ENCODE measurements around the gene TUBGCP3.

The TUBGCP3 gene

DNA sequence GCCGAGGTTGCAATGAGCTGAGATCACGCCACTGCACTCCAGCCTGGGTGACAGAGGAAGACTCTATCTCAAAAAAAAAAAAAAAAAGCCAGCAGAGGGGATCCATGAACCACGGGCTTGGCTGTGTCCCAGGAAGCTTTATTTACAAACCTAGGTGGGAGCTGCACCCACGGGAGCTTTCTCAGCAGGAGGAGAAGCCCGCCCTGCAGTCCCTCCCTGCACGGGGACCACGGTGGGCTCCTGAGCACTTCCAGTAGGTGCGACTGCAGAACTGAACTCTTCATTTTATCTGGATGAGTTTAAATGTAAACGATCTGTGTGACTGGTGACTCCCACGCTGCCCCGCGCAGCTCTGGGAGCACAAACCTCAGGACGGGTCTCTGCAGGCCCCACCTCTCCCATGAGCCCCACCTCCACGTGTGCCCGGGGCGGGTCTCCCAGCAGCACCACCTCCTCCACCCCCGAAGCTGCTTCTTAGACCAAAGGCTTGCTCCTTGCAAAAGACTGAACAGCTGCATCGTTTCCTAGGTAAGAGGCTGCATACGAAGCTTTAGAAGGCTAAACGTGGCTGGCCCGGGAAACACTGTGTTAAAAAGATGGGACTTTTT is 145.4 kb downstream of the TUBGCP3 start:
- no peak for DNase-seq (ENCODE audit: low read depth in 2 of 2)

DNA sequence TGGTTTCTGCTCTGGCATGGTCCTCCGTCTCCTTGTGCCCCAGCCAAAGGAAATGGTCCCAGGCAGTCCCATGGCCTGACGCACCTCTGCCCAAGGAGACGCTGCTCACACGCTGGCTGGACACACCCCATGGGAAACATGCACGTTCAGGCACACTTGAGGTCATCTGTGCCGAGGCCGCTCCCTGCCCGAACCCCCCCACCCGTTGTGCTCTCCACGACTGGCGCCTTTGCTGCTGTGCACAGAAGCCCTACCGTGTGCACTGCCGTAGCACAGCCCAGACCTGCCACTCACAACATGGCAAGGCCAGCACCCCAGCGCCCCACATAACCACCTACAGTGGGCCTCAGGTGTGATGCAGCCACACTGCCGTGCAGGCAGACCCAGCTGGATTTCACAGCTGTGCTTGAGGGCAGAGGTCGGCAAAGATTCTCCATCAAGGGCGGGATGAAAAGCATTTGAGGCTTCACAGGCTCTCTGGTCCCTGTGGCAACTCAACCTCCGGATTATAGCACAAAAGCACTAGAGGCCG is 146.1 kb downstream of the TUBGCP3 start:
- DNase-seq (ENCODE audit: low read depth in 2 of 2) = no peak

GRCh38 chr13:112441226-112441625 is 146.7 kb downstream of the TUBGCP3 start:
- DNase-seq (ENCODE audit: low read depth in 2 of 2) = no peak

DNA sequence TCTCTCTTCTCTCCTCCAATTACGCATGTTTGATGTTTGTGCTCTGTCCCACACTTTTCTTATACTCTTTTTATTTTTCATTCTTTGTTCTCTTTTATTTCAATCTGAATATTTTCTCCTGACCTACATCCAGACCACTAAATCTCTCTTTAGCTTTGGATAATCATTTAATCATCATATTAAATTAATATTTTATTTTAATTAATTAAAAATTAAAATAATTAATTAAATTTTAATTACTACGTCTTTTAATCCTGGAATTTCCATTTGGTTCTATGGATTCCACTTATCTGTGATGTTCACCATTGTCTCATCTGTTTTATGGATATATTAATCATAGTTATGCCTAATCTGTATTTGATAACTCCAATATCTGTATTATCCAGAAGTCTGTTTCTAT is 149.4 kb downstream of the TUBGCP3 start:
- no peak for DNase-seq (ENCODE audit: low read depth in 2 of 2)

DNA sequence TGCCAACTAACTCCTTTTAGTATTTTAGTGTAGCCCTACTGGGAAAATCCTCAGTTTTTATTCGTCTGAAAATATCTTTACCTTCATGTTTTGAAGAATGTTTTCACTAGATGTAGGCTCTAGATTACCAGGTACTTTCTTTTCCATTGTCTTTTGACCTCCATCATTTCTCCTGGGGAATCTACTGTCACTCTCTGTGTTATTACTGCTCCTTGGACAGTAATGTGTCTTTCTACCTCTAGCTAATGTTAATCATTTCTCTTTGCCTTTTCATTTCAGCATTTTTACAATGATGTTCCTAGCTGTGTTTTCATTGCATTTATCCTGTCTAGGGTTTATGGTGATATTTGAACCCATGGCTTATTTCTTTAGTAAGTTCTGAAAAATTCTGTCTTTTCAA is 149.9 kb downstream of the TUBGCP3 start:
- no peak for DNase-seq (ENCODE audit: low read depth in 2 of 2)

- DNase-seq (ENCODE audit: low read depth in 2 of 2) = no peak
These were observed 152.0 kb downstream of the TUBGCP3 start for GRCh38 chr13:112435973-112436372.

Data from stimulated activated CD4-positive, alpha-beta T cell treated with anti-CD3 and anti-CD28 coated beads, Interleukin-1b, Interleukin-23, amount 100 ng/mL, for 4 hours (primary cell).